HCT116 (cell line): ENCODE data around the gene TSPAN10.

Experiments used
- CTCF ChIP-seq, 3 experiments: fragments of 200-600 bp in 1 of 3; sonication (generic) in 1 of 3; IDR thresholded peaks in 2 of 3; conservative IDR thresholded peaks in 1 of 3; 2 replicates each; pipeline ENCODE4 v1.5.1; 2012 to 2017; ENCODE audit warnings: low read depth in 2 of 3, low read length in 2 of 3, antibody characterized with exemption in 1 of 3, borderline replicate concordance in 1 of 3, control low read depth in 1 of 3, mild to moderate bottlenecking in 1 of 3, mixed read lengths in 1 of 3, mixed run types in 1 of 3, moderate library complexity in 1 of 3; ENCODE audit not compliant: insufficient read depth in 1 of 3
- EGR1 ChIP-seq: IDR thresholded peaks from 2 replicates; pipeline ENCODE4 v1.6.1; 2012; ENCODE audit warnings: low read depth
- POLR2A ChIP-seq: IDR thresholded peaks from 2 replicates; pipeline ENCODE4 v1.7.0; 2011; ENCODE audit warnings: borderline replicate concordance; ENCODE audit not compliant: insufficient read depth, insufficient read length; ENCODE audit errors: extremely low read depth
- REST ChIP-seq: IDR thresholded peaks from 2 replicates; pipeline ENCODE4 v1.6.1; 2012; ENCODE audit warnings: low read depth
- SIN3A ChIP-seq: IDR thresholded peaks from 2 replicates; pipeline ENCODE4 v1.6.1; 2012; ENCODE audit warnings: low read depth
- SP1 ChIP-seq: IDR thresholded peaks from 2 replicates; pipeline ENCODE4 v1.6.1; 2012; ENCODE audit warnings: low read depth

- TF ChIP-seq CTCF (IDR thresholded peaks at IDR 0.05 in 2 of 3, conservative IDR thresholded peaks at IDR 0.05 in 1 of 3; ENCODE audit: borderline replicate concordance in 1 of 3, insufficient read depth in 1 of 3, low read depth in 2 of 3, low read length in 2 of 3) (no peak), SP1 (peak; percentile 99), POLR2A (peak; percentile 66), SIN3A (peak; percentile 94; the same call in 1 of the 2 replicates), EGR1 (no peak; the same call in 1 of the 2 replicates), REST (no peak)
These were observed 46.8 kb downstream of the TSPAN10 start, which contains the start of the genes ARL16 and HGS for GRCh38 chr17:81683584-81684441.
